Right lobe of liver (tissue), 6 donors: ENCODE measurements around the gene PTRHD1. TPM values are rescaled to one million over a fixed set of nuclear protein-coding genes. Genes with fewer than 3 reads are reported as not detected.
A peak's percentile ranks its signal among the peaks of the same experiment; 100 is the strongest.

Source experiments
- ATAC-seq, 4 donors: fragments of 200-7000 bp; cut with Tn5 transposase; one replicate each; pipeline ENCODE4 v1.9.1; 2020; ENCODE audit warnings: mild to moderate bottlenecking in 4 of 4, moderate library complexity in 4 of 4
- DNase-seq, 3 donors: peaks; one replicate each; pipeline ENCODE4 v3.0.0-alpha.2; 2020
- H3K27ac ChIP-seq, 3 donors: fragments of 200-600 bp; one replicate each; pipeline ENCODE4 v1.8.0; 2022
- H3K27me3 ChIP-seq, 2 donors: fragments of 200-600 bp; one replicate each; pipeline ENCODE4 v1.8.0; 2022
- H3K36me3 ChIP-seq, 4 donors: fragments of 200-600 bp; sonication (generic) in 1 of 4; one replicate each; pipeline versions ENCODE4 v1.5.1 to v1.8.0; 2017 to 2022; ENCODE audit warnings: control low read depth in 1 of 4
- H3K4me1 ChIP-seq, 4 donors: fragments of 200-600 bp; sonication (generic) in 1 of 4; one replicate each; pipeline versions ENCODE4 v1.5.1 to v1.8.0; 2017 to 2022; ENCODE audit warnings: control low read depth in 1 of 4
- H3K4me3 ChIP-seq, 3 donors: fragments of 200-600 bp; one replicate each; pipeline ENCODE4 v1.8.0; 2022
- H3K9me3 ChIP-seq, 4 donors: fragments of 200-600 bp; sonication (generic) in 1 of 4; one replicate each; pipeline versions ENCODE4 v1.5.1 to v1.8.0; 2017 to 2022; ENCODE audit warnings: control low read depth in 1 of 4
- POLR2A ChIP-seq: fragments of 450-650 bp; IDR thresholded peaks from one replicate; pipeline ENCODE4 v1.6.1; 2017; ENCODE audit warnings: antibody characterized with exemption, mild to moderate bottlenecking
- WGBS: methylation state at CpG from one replicate; pipeline ENCODE4 v1.1.6; 2018; ENCODE audit warnings: low coverage, low lambda C conversion rate; ENCODE audit not compliant: insufficient coverage; ENCODE audit errors: missing lambda C conversion rate; 5-methylcytosine and 5-hydroxymethylcytosine counted together
- intact Hi-C, 2 donors: fragments of 100-400 bp; cut with DNase I; formaldehyde crosslinking; loops; one replicate each; pipeline versions ENCODE4 v1.11.2 to v1.14.1; 2022
- total RNA-seq, 6 experiments: library from RNA; depleted of rRNA in 2 of 6; stranded (reverse); fragments of >200 nt in 2 of 6; fragmentation: NEBNext Ultra II Directional in 3 of 6; extraction: Animal tissue kit (Norgen Biotek cat#: 25700) in 3 of 6; gene quantifications; one replicate each; pipeline versions ENCODE4 v1.1.0 to v1.2.4, GENCODE V29; 2016 to 2023
- TF ChIP-seq, protein P1 (sequence below), 4 donors: fragments of 200-600 bp in 3 of 4; fragments of 450-650 bp in 1 of 4; IDR thresholded peaks; one replicate each; pipeline versions ENCODE4 v1.5.1 to v1.8.0; 2016 to 2022; ENCODE audit warnings: antibody characterized with exemption in 4 of 4, mild to moderate bottlenecking in 2 of 4
- donor health status: DM: no; HTN: yes; CAD: no.
- donor health status: DM: no; HTN: no; CAD: no.
- donor health status: DM: no; HTN: no; CAD: no.
- donor health status: DM: no; HTN: yes; CAD: no.
- donor health status: DM: no; HTN: yes; CAD: no.

The PTRHD1 gene
- total RNA-seq, 6 experiments from 2014 or later: 10.1 to 16.4 (median 15.3) TPM

DNA sequence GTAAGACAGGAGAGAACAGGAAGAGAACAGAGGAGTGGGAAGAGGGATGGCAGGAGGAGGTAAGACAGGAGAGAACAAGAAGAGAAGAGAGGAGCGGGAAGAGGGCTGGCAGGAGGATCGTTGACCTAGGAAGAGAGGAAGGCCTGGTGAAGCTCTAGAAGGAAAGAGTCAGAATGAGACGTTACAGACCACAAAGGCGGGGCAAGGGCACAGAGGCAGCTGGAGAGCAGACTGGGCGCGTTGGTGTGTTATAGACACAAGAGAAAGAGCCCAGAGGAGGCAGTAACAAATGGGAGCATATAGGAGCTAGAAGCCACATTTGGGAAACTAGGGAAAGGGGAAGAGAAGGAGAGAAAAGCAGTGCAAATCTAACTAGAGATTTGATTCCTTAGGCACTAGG is 26.6 kb downstream of the PTRHD1 start:
- Histone ChIP-seq H3K9me3 (no peaks in the 10 kb centered on the region), H3K36me3 (peaks cover 0 to 14% (median 2%) of the 10 kb centered on the region in 4 donors), H3K27ac (no peak overlapping the region), H3K27me3 (no peaks in the 10 kb centered on the region), H3K4me1 (no peaks in the 10 kb centered on the region), H3K4me3 (no peak overlapping the region)
- intact Hi-C loops: no loop called here
- ATAC-seq (no peak), DNase-seq (no peak)
- TF ChIP-seq, protein P1, sequence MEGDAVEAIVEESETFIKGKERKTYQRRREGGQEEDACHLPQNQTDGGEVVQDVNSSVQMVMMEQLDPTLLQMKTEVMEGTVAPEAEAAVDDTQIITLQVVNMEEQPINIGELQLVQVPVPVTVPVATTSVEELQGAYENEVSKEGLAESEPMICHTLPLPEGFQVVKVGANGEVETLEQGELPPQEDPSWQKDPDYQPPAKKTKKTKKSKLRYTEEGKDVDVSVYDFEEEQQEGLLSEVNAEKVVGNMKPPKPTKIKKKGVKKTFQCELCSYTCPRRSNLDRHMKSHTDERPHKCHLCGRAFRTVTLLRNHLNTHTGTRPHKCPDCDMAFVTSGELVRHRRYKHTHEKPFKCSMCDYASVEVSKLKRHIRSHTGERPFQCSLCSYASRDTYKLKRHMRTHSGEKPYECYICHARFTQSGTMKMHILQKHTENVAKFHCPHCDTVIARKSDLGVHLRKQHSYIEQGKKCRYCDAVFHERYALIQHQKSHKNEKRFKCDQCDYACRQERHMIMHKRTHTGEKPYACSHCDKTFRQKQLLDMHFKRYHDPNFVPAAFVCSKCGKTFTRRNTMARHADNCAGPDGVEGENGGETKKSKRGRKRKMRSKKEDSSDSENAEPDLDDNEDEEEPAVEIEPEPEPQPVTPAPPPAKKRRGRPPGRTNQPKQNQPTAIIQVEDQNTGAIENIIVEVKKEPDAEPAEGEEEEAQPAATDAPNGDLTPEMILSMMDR (IDR thresholded peaks at IDR 0.05): no peak
- TF ChIP-seq POLR2A: no peak
- 68% methylated on average over 6 of the region's 6 CpGs for WGBS

DNA sequence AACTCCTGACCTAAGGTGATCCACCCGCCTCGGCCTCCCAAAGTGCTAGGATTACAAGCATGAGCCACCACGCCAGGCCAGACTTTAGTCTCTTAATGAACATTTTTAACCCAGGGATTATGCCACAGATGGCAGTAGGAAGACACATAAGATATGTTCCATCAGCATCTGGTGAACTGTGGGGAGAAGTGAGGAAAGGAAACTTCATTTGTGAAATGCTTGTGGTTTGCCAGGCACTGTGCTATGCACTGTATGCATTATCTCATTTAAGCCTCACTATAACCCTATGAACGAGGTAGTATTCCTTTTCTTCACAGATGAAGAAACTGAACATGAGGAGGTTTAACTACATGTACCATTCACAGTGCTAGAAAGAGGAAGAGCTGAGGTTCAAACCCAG is 29.3 kb downstream of the PTRHD1 start:
- H3K4me1 ChIP-seq: no peaks in the 10 kb centered on the region
- intact Hi-C loops: no loop called here
- H3K27ac ChIP-seq: no peak overlapping the region
- no peak for TF ChIP-seq POLR2A
- DNase-seq: no peak
- no peak for ATAC-seq
- WGBS: 91% methylated on average over 4 of the region's 4 CpGs
- H3K9me3 ChIP-seq: no peaks in the 10 kb centered on the region
- H3K27me3 ChIP-seq: no peaks in the 10 kb centered on the region
- no peak overlapping the region for H3K4me3 ChIP-seq
- H3K36me3 ChIP-seq: peaks cover 0 to 17% (median 4%) of the 10 kb centered on the region in 4 donors

DNA sequence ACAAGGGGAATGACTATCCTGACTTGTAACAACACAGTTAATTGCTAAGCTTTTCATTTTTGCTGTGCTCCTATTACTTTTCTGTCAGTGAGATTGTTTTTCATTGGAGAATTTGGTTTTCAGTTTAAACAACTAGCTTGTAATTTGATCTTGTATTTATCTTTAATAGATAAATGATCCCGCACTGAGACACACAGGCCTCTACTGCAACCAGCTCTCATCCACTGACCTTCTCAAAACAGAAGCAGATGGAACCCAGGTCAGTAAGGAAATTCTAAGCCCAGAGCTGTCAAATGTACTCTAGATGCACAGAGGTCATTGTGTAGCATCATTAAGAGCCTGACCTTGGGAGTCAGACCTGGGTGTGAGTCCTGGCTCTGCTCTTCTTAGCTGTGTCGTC is 30.7 kb downstream of the PTRHD1 start:
- 57% methylated on average over 2 of the region's 2 CpGs for WGBS

DNA sequence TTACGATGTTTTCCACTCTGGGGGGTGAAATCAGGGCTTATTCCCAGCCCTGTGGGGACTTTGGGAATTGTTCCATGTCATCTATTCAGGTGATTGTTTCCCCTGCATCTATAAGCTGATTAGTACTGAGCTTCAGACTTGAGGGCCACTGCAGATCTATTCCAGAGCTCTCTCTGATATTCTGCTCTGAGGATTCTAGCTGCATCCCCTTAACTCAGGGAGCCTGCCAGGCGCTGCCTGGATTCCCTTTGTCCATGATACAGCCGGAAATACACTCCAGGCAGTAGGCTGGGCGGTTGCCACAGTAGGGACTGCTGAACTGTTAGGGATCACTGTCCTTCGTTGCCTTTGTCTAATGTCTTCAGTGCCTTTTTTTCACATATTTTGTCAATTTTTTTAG is 31.3 kb downstream of the PTRHD1 start:
- TF ChIP-seq, protein P1 (IDR thresholded peaks at IDR 0.05): no peak
- no peak for TF ChIP-seq POLR2A
- Histone ChIP-seq H3K36me3 (peaks cover 0 to 19% (median 11%) of the 10 kb centered on the region in 4 donors), H3K4me3 (no peak overlapping the region), H3K27me3 (no peaks in the 10 kb centered on the region), H3K27ac (no peak overlapping the region), H3K9me3 (no peaks in the 10 kb centered on the region), H3K4me1 (no peaks in the 10 kb centered on the region)
- WGBS: 88% methylated on average over 4 of the region's 5 CpGs
- DNase-seq (no peak), ATAC-seq (peak in 2 of 4 donors; percentile 18 to 36)
- intact Hi-C loops: no loop called here

More for the DNA sequence above, 30.7 kb downstream of the PTRHD1 start:
- Histone ChIP-seq H3K4me3 (no peak overlapping the region), H3K27ac (no peak overlapping the region), H3K9me3 (no peaks in the 10 kb centered on the region), H3K4me1 (no peaks in the 10 kb centered on the region), H3K27me3 (no peaks in the 10 kb centered on the region), H3K36me3 (peaks cover 0 to 19% (median 11%) of the 10 kb centered on the region in 4 donors)
- intact Hi-C loops: no loop called here
- ATAC-seq: no peak
- TF ChIP-seq, protein P1 (IDR thresholded peaks at IDR 0.05): no peak
- no peak for TF ChIP-seq POLR2A
- no peak for DNase-seq

DNA sequence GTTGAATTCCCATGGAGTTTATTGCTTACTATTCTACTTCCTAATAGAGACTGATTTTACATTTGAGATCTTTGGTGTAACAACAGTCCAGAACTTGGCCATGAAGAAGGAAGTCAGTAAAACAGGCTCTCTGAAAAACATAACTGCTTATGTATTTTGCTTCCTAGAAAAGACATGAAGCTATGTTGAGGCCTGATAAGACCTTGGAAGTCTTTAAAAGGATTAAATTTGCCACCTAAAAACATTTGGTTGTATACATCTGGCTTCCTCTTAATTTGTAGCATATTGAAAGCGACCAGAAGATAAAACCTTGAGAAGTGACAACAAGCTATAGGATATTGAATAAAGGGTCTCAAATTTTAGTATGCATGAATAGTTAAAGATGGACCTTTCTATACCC is 36.4 kb downstream of the PTRHD1 start:
- TF ChIP-seq, protein P1 (IDR thresholded peaks at IDR 0.05): no peak
- TF ChIP-seq POLR2A: no peak
- 100% methylated on average over 1 of the region's 1 CpG for WGBS
- intact Hi-C loops: no loop called here
- H3K27ac ChIP-seq: no peak overlapping the region
- H3K4me1 ChIP-seq: no peaks in the 10 kb centered on the region
- no peak for DNase-seq
- H3K27me3 ChIP-seq: no peaks in the 10 kb centered on the region
- H3K36me3 ChIP-seq: peaks cover 0 to 35% (median 12%) of the 10 kb centered on the region in 4 donors
- no peaks in the 10 kb centered on the region for H3K9me3 ChIP-seq
- no peak overlapping the region for H3K4me3 ChIP-seq
- no peak for ATAC-seq
